AG04449 (cell line): ENCODE data around the gene DLG1.
"Not testable (repeated sequence)": the region's sequence is repeated elsewhere in the genome, so short reads cannot be mapped to it uniquely, and the experiment has no call there.

Experiments used
- CTCF ChIA-PET: fragments of 350-600 bp; formaldehyde crosslinking; extraction: SDS; loops from one replicate; lab custom pipeline; 2021; ENCODE audit warnings: antibody characterized with exemption; lab: Yijun Ruan, JAX
- POLR2A ChIA-PET: fragments of 400-600, 350-600 bp; formaldehyde crosslinking; extraction: SDS; loops from one replicate; lab custom pipeline; 2020; ENCODE audit warnings: antibody characterized with exemption, inconsistent platforms; lab: Yijun Ruan, JAX
- DNase-seq: peaks from one replicate; pipeline ENCODE4 v3.0.0-alpha.2; 2010; ENCODE audit warnings: low read depth, low spot score
- H3K4me3 ChIP-seq: 2 replicates; pipeline ENCODE4 v1.5.1; 2011; ENCODE audit warnings: low read depth, mild to moderate bottlenecking, control low read depth, low read length
- CTCF ChIP-seq: IDR thresholded peaks from one replicate; pipeline ENCODE4 v1.5.1; 2011; ENCODE audit warnings: mild to moderate bottlenecking, moderate library complexity, low read length, control low read depth, inconsistent platforms; ENCODE audit not compliant: insufficient read depth; ENCODE audit errors: missing control alignments

DLG1 gene

GRCh38 chr3:197278933-197279332 is 19.5 kb downstream of the DLG1 start:
- no peak for DNase-seq
- H3K4me3 ChIP-seq = no peak overlapping the region
- CTCF ChIA-PET = interaction anchor here (0.9 kb wide), 1 partner anchor 11 kb away, joined by 3 read pairs; no protein-coding TSS in a partner anchor
- POLR2A ChIA-PET = no interaction called here
- no peak for TF ChIP-seq CTCF

- POLR2A ChIA-PET, H3K4me3 ChIP-seq, DNase-seq: not testable (repeated sequence)
- CTCF ChIA-PET = interaction anchor here (0.9 kb wide), 1 partner anchor 249 kb away, joined by 3 read pairs; no protein-coding TSS in a partner anchor
- TF ChIP-seq CTCF = peak; percentile 20
Measured at GRCh38 chr3:197276808-197277207, 21.6 kb downstream of the DLG1 start.

GRCh38 chr3:197270558-197271317 is 27.7 kb downstream of the DLG1 start:
- H3K4me3 ChIP-seq = no peak overlapping the region
- ChIA-PET CTCF (interaction anchor here (6.0 kb wide), 1 partner anchor 14 kb away, joined by 71 read pairs; no protein-coding TSS in a partner anchor), POLR2A (no interaction called here)
- no peak for TF ChIP-seq CTCF
- DNase-seq = no peak

- ChIA-PET POLR2A (no interaction called here), CTCF (interaction anchor here (1.1 to 6.0 kb wide), 4 partner anchors 11 to 44 kb away, joined by 3 to 71 read pairs (median 7); no protein-coding TSS in a partner anchor)
- H3K4me3 ChIP-seq = no peak overlapping the region
- TF ChIP-seq CTCF = no peak
- DNase-seq = no peak
Measured at GRCh38 chr3:197269024-197269423, 29.4 kb downstream of the DLG1 start.

- TF ChIP-seq CTCF = no peak
- POLR2A ChIA-PET = no interaction called here
- CTCF ChIA-PET = interaction anchor here (0.6 to 6.0 kb wide), 6 partner anchors 9 to 265 kb away, joined by 3 to 71 read pairs (median 4); no protein-coding TSS in a partner anchor
- DNase-seq = no peak
- no peak overlapping the region for H3K4me3 ChIP-seq
Measured at GRCh38 chr3:197268294-197268693, 30.1 kb downstream of the DLG1 start.

GRCh38 chr3:197266331-197266730 is 32.1 kb downstream of the DLG1 start:
- no peak for DNase-seq
- ChIA-PET POLR2A (no interaction called here), CTCF (interaction anchor here (0.5 to 6.0 kb wide), 4 partner anchors 10 to 243 kb away, joined by 3 to 71 read pairs (median 4); no protein-coding TSS in a partner anchor)
- no peak overlapping the region for H3K4me3 ChIP-seq
- no peak for TF ChIP-seq CTCF
